AML-193 (cell line): Measurements from ENCODE around the gene LRRC59.
A peak's percentile ranks its signal among the peaks of the same experiment; 100 is the strongest.

Source experiments
- DNase-seq, 2 experiments: peaks; one replicate each; lab custom pipeline; 2025; lab: John Stamatoyannopoulos, UW

Gene LRRC59

DNA sequence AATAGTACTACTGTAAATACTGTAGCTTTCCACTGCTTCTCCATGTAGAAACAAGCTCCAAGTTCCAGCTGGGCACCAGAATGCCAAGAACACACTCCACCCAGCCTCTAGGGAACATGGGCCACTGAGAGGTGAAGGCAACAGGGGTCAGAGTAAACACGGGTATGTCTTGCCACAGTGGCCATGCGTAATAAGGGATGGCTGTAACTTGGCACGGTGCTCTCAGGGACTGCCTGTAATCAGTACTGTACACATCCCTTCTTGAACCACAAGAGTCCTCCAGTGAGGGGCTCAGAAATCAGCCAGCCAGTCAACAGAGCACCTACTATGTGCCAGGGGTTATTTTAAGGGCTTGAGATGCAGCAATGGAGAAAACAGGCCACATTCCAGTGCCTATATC lies 10.8 kb downstream of the LRRC59 start:
- no peak for DNase-seq

DNA sequence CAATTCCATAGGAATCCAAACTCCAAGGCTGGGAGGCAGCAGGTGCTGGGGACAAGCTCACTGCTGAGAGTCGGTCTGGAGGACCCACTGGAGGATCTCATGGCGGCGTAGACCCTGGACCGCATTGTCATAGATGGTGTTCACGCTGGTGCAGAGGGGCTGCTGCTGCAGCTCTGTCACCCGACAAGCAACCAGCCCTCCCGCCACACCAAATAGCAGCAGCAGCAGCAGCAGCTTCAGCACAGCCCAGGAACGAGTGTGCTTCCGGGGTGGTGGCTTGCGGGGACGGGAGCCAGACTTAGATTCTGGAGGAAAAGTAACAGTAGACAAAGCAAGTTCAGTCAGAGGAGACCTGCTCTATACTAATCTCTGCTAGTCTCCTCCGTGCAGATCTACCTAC lies 14.4 kb downstream of the LRRC59 start:
- no peak for DNase-seq

DNA sequence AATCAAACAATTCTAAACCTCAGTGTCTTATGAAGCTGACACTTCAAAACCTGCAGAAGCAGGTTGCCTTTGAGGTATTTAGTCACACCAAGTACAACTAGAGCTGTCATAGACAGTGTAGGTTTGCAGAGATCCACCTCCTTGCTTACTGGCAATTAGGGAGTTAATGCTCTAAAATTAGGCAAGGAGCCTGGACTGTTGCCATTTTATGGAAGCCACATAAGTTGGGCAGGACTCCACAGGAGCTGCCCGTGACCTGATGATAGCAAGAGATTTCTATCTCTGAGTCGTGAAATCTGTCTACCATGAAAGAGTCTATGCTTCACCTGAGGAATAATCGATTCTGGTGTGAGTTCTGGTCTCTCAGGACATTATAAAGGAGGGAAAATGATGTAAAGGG lies 15.4 kb downstream of the LRRC59 start:
- no peak for DNase-seq

DNA sequence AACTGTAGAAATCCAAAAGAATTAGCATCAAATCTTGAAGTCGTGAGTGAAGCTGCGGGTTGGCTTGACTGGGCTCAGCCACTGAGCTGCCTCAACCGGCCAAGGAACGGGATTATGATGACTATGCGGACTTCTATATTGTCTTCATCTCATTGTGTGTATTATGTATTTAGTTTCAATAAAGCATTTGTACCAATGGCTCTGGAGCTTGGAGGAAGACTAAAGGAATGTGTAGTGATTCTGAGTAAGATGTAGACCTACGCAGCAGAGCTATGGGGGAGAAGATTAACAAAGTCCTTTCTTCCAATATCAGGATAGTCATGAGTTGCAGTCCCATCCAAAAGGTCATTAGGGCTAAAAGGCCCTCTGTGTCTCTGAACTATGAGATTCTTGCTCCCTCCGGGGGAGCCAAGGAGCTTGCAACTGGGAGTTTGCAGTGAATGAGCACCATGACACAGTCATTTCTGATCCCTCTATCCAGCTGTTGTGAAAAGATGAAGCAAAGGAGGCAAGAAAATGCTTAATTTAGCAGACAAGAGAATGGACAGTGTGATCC lies 16.0 kb downstream of the LRRC59 start:
- DNase-seq: no peak

DNA sequence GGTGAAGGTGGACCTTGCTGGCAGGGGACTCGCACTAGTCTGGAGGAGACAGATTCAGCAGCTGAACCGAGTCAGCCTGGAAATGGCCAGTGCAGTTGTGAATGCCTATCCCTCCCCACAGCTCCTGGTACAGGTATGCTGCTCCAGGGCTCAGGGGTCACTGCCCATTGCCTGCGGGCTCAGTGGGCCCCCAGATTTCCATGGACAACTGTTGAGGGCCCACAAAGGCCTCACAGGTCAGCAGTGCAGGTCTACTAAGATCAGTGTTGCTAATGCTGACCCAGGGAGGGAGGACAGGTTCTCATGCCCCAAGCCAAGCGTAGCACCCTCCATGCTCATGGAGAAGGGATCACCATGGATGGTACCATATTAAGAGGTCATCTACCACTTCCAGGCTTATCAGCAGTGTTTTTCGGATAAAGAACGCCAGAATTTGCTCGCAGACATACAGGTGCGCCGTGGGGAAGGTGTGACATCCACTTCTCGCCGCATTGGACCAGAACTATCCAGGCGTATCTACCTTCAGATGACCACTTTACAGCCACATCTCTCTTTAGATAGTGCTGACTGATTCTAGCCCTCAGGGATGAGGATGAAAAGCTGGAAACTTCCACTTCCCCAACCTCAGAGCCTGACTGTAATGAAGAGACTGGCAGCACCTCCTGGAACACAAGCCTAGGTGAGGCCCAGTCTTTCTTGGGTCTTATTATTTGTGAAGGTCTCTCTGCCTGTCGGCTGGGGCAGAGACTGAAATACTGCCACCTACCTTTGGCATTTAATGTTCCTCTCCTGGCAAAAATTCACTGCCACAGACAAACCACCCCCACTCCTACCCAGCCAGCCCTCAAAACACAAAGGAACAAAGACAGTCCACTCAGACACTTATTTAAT lies 16.7 kb downstream of the LRRC59 start:
- DNase-seq: no peak

DNA sequence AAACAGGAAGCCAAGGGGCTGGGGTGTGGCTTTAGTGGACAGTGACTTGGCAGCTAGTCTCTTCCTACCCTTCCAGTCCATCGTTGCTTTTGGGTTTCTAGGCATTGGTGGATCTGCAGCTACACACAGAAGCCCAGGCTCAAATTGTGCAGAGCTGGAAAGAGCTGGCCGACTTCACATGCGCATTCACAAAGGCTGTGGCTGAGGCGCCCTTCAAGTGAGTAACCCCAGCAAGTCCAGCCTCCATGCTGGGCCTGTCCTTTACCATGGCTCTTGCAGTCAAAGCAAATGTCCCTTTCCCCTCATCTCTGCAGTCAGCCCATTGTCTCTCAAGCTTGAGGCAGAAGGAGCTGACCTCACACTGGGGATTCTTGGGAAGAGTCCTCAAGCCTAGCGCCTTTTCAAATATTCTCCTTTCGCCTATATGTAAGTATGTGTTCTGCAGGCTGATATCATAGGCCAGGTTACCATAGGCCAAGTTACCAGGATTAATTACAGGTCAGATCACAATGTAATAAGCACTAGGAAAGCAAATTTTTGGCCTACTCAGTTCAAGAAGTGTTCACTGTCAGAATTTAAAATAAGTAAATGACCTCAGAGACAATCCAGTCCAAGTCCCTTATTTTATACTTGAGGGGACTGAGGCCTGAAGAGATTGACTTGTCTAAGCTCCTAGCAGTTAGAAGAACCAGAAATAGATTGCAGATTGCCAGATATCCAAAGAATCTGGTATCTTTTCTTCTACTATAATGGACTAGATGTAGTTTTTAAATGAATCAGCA lies 17.8 kb downstream of the LRRC59 start:
- no peak for DNase-seq

DNA sequence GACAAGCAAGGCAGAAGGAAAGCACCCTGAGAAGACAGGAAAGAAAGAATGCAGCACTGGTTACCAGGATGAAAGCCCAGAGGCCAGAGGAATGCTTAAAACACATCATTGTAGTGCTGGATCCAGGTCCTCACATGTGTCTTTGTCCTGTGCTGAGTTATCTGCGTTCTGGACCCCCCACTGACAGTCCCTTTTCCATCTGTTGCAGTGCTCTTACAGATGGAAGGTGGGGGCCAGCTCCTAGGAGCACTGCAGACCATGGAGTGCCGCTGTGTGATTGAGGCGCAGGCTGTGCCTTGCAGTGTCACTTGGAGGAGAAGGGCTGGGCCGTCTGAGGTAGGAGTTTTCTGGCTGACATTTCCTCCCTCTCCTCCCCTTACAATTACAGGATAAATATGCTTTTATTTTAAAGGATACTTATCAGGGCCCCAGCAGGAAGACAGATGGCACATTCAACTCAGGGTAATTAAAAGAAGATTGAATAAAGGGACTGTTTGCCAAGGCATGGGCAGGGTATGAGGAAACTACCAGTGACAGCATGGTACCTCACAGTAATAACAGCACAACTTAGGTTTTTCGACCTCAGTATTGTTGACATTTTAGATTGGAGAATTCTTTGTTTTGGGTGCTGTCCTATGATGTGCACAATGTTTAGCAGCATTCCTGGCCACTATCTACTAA lies 21.3 kb downstream of the LRRC59 start:
- no peak for DNase-seq

DNA sequence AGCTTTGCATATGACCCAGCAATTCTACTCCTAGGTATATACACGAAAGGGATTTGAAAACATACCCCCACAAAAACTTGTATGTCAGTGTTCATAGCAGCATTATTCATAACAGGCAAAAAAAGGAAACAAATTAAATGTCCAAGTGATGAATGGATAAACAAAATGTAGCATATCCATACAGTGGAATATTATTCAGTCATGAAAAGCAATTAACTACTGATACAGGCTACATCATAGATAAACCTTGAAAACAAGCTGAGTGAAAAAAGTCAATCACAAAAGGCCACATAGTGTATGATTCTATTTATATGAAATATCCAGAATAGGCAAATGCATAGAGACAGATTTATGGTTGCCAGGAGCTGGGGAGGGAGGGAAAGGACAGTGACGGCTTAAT lies 23.6 kb downstream of the LRRC59 start:
- DNase-seq: no peak

DNA sequence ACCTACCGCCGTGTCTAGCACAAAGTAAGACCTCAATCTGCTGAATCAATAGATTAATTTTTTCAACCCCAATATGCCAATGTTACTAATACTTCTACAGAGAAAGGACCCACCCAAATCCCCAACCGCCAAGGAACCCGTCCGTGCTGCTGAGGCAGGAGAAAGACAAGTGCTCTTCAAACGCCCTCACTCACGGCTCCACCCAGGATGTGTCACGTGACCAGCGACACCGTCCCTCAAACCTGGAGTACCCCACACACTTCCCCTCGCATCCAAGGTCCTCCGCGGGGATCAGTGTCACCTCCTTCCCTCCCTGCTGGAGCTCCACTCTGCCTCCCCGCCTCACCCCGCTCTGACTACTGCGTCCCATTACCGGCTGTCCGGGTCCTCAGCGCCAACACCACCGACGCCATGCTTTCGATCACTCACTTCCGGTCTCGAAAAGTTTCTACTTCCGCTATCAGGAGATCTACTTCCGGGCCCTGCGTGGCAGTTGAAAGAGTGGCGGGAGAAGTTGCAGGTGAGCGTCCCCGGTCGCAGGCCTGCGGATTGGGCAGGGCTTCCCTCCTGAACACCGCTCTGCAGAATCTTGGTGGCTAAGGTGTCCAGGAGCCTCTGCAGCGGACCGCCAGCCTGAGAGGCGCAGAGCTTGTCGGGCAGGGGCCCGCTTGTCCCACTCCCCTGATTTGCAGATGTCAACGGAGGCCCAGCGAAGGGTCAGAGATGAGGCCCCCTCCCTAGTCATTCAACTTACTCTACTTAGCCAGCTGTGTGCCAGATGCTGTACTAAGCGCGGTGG lies 24.4 kb downstream of the LRRC59 start, which contains the start of the genes EME1 and MRPL27:
TSS of gene EME1 (plus strand) at position 472 of the 799 bp plus-strand sequence. CDS start 1,980 bp downstream, outside the sequence.
TSS of gene MRPL27 (minus strand) at position 427 of the 799 bp plus-strand sequence. CDS start at position 413, 14 bp downstream.
- DNase-seq: peak; percentile 92 to 95

DNA sequence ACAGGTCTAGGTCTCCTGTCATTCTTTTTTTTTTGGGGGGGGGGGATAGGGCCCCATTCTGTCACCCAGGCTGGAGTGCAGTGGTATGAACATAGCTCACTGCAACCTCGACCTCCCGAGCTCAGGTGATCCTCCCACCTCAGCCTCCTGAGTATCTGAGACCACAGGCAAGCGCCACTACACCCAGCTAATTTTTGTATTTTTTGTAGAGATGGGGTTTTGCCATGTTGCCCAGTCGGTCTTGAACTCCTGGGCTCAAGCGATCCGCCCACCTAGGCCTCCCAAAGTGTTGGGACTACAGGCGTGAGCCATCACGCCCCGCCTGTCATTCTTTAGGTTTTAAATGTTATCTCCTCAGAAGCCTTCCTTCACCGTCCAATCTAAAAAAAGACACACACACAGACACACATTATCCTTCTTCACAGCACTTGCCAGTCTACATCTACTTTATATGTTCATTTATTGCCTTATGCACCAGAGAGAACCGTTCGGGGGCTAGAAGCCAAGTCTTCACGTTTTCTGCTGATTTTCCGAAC lies 25.0 kb downstream of the LRRC59 start:
- no peak for DNase-seq

DNA sequence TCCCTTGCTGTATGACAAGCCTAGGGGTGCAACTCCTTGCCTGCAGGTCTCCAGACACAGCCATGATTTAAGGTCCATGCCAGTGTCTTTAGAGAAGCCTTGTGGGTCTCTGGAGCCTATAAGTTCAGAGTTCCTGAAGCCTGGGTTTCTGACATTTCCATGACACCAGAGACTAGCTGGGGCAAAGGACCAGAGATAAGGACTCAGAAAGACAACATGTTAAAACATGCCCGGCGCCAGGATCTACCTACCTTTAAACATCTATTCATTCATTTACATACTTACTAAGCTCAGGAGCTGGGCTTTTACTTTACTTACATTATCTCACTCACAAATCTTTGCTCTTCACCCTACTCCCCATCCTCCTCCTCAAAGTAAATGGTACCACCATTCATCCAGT lies 25.8 kb downstream of the LRRC59 start:
- DNase-seq: no peak

DNA sequence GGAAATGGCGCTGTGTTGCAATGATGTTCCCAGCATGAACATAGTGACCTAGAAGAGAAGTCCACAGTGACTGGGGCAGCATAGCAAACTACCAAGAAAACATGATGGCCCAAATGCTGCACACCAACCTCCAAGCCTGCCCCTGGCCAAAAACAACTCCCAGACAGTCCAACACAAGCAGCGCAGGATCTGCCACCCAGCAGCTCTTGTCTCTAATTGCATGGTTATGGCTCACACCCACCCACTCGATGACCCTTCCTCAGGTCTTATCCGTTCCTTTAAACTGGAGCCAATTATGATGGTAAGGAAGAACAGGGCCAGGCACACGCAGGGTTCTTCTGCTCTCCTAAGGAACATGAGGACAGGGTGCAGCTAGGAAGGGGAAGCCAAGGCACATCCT lies 27.3 kb downstream of the LRRC59 start:
- no peak for DNase-seq

DNA sequence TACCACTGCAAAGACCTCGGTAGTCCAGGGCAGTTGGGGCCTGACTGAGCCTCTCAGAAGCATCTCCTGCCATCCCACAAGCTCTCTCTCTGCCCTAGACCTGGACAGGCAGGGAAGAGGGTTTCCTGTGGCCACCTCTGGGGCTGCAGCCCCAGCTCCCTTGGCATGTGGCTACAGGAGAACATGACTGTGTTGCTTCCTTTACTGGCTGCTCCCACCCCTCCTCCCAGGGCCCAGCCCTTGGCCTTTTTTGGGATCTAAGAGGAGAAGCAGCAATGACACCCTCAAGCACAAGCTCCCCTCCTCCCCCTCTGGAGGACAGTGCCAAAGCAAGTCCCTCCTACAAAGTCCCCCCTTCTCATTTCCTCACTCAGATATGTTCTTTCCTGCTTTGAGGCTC lies 29.9 kb downstream of the LRRC59 start:
- DNase-seq: no peak

DNA sequence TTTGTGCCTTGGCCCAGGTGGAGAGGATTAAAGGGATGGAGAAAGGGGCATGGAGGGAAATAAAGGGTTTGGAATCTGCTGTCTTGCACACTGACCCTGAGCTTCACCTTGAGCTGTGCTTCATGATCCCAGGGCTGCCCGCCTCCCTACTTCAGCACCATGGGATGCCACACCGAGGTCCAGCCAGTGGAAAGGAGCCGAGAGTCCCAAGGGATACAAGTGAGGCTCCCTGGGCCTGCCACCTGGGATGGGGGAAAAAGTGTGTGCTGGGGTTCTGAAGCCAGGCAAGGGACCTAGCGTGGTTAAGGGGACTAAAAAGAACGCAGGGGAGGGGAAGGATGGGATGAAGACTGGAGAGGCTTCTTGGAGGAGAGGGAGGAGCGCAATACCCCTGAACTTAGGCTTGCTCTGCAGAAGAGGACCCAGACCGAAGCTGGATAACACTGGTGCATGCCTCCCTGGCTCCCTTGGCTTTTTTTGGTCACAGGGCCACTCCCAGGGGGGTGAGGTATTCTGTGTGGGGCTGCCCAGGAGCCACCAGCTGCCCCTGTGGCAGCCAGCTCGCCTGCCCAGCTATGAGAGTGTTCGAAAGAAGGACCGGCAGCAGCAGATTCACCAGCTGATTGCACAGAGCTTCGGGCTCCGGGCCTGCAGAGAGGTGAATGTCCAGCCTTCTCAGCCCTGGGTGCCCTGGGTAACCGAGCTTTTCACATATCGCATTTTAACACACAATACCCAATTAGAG lies 31.5 kb downstream of the LRRC59 start:
- no peak for DNase-seq

DNA sequence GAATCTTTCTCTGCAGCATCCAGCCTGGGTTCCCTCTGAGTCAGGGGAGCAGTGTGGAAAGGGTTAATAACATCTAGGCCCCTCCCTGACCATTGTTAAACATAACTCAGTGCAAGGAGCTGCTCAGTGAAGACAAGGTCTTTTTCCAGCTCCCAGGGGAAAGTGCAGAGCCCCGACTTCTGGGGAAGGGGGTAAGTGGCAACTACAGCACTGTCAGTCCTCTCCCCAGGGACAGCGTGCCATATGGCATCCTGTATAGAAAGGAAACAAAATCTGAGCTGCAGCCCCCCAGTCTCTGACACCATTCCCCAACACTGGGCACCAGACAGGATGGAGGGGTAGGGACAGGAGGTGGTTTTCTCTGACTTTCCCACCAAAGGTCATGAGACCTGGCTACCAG lies 32.2 kb downstream of the LRRC59 start:
- DNase-seq: no peak

DNA sequence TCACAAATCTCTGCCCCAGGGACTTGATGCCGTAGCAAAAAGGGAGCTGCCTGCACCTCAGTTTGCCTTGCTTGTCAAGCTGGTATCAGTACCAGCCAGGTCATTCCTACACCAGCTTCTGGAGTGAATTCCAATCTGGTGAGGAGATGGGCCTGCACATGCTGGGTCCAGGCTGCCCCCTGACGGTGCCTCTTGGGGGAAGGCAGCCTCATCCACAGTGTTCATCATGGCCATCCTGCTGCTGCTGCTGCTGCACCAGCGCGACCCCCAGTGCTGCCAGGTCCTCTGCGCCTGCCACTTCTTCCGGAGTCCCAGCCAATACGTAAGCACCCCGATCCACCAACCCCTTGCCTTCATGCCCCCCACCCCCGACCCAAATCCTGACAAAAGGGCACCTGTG lies 32.6 kb downstream of the LRRC59 start:
- DNase-seq: no peak

DNA sequence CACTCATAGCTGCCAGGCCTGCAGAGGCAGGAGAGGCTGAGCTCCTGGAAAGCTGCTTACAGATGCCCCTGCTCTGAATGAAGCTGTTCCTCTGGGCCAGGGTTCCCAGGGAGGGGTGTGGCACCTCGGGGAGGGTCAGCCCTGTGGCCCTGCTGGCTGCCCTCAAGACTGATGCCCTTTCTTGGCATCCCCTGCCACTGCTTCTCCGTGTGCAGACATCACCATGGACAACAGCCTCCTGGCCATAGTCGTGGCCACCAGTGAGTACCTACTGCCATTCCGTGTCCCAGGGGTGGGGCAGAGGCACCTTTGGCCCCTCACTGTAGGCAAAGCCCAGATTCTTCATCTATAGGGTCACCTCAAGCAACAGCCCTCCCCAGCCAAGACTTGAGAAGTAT lies 33.3 kb downstream of the LRRC59 start:
- DNase-seq: no peak

DNA sequence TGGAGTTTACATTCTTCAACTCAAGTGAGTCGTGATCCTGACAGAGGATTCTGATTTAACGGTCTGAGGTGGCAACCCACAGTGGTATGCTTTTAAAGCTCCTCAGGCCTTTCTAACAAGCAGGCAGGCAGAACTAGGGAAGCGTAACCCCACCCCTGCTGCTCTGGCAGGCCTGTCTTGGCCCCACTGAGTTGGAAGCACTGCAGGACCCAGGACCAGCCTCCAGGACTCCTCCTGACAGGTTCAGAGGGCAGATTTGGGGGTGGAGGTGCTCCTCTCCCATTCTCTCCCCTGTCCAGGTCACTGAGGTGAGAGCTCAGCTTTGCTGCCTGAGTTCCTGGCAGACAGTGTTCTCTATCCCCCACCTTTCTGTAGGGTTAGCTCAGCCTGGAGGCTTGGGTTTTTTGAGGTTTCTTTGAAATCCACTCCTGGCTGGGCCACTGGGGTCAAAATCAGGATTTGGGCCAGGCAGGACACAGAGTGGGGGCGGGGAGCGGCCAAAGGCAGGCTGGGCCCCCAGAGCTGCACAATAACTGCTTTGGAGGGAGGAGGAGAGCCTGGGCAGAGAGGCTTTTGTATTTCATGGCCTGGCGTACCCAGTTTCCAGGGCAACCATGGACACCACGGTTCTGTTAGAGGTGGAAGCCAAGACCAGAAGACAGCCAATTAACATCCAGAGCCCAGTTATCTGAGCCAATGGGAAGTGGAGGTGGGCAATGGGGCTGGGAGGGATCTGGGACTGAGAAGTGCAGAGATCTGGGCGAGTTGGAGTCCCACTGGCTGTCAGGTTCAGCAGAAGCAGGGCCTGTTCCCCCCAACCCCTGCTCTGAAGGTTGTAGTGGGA lies 33.9 kb downstream of the LRRC59 start:
- DNase-seq: no peak

DNA sequence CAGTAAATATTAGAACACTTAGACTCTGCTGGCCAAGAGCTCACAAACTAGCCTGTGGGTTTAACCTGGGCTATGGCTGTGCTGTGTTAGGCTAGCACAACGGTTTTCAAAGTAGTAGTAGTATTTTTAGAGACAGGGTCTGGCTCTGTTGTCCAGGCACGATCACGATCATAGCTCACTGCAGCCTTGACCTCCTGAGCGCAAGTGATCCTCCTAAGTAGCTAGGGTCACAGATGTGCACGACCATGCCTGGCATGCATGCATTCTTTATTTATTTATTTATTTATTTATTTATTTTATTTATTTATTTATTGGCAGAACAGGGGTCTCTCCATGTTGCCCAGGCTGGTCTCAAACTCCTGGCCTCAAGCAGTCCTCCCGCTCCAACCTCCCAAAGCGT lies 34.7 kb downstream of the LRRC59 start:
- DNase-seq: no peak
